ENCODE data around the gene PDXDC1.
"Not testable (repeated sequence)": the region's sequence is repeated elsewhere in the genome, so short reads cannot be mapped to it uniquely, and the experiment has no call there.

PDXDC1 gene

DNA sequence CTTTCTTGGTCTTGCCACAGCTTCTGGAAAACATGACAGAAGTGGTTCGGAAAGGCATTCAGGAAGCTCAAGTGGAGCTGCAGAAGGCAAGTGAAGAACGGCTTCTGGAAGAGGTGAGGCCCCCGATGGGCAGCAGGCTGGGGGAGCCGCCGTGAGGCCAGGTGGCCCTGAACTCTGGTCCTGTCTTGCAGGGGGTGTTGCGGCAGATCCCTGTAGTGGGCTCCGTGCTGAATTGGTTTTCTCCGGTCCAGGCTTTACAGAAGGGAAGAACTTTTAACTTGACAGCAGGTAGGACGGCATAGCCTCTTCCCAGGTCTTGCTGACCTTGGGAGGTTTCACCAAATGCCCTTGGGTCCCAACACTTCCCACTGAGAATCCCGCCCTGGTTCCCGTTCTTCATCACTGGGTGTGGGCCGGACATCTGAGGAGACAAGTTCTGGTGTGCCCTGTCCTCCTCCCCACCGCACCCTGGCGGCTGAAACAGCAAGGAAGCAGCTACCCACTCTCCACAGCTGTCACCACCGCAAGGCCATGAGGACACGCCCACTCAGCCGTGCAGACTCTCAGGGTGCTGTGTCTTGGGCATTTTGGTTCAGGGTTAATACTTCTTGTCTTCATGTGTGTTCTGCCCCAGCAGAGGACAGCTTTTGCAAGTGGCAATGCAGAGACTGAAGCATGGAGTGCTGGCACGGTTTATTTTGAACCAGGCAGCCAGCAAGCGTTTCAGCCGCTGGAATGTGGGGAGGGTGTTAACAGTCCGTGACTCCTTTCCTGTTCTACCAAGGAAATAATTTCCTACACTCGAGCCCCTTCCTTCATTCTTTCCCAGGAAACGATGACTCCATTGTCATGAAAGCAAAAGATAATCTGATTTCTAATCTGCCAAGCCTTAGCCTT lies 59.7 kb downstream of the PDXDC1 start:
- DNase-seq: no peak

DNA sequence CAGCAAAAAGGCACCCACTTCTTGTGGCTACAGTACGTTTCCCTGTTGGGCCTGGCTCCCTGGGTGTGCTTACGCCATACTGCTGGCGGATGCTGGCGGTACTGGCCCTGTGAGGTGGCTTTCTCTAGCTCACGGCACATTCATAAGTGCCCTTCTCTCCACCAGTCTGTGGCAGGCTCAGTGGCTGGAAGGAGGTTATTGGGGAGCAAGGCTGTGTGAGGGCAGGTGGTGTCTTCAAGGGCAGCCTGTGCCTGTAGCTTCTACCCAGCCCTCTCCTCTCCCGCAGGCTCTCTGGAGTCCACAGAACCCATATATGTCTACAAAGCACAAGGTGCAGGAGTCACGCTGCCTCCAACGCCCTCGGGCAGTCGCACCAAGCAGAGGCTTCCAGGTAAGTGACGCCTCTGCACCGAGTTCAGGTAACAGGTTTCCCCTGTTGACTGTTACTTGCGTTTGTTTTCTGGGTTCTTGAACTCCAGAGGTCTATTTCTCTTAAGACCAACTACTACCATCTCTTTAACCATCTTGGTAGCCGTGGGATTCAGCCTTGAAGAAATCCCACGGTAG lies 60.4 kb downstream of the PDXDC1 start:
- DNase-seq: no peak

DNA sequence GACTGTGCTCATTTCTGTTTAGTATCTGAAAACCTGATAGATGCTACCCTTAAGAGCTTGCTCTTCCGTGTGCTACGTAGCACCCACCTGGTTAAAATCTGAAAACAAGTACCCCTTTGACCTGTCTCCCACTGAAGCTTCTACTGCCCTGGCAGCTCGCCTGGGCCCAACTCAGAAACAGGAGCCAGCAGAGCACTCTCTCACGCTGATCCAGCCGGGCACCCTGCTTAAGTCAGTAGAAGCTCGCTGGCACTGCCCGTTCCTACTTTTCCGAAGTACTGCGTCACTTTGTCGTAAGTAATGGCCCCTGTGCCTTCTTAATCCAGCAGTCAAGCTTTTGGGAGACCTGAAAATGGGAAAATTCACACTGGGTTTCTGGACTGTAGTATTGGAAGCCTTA lies 62.2 kb downstream of the PDXDC1 start:
- peak in 11 of 56 donors; percentile 12 to 68 (median 25) for DNase-seq

DNA sequence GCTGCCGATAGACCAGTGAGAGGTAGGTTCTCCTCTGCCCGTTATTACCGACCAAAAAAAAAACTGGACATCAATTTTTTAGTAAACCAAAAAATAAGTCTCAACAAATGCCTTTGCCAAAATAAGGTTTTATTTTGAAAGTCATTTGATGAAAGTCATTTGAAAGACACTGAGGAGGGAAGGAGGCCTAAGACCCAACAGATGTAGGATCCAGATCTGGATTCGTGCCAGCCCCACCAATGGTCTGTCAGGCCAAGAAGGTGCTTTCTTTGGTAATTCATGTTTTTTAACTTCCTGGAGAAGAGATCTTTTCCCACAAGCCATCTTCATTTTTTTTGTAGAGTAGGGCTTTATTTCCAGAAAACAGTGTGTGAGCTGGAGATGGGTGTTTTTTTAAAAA lies 62.9 kb downstream of the PDXDC1 start:
- no peak for DNase-seq

DNA sequence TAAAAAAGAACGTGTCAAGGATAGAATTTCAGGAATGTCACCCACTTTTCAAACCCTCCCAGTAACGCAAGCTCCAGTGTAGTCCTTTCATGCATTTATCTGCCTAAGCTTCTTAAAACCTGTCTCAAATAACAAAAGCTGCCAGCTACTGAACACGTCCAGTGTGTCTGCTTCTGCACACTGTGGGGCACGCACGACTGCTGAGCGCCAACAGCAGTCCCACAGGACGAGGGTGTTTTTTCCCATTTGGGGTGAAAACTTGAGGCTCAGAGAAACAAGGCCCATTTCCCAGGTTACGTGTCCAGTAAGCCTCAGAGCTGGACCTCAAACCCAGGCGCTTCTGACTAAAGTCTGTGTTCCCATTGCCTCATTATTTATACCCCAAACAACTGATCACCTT lies 63.9 kb downstream of the PDXDC1 start:
- no peak for DNase-seq

DNA sequence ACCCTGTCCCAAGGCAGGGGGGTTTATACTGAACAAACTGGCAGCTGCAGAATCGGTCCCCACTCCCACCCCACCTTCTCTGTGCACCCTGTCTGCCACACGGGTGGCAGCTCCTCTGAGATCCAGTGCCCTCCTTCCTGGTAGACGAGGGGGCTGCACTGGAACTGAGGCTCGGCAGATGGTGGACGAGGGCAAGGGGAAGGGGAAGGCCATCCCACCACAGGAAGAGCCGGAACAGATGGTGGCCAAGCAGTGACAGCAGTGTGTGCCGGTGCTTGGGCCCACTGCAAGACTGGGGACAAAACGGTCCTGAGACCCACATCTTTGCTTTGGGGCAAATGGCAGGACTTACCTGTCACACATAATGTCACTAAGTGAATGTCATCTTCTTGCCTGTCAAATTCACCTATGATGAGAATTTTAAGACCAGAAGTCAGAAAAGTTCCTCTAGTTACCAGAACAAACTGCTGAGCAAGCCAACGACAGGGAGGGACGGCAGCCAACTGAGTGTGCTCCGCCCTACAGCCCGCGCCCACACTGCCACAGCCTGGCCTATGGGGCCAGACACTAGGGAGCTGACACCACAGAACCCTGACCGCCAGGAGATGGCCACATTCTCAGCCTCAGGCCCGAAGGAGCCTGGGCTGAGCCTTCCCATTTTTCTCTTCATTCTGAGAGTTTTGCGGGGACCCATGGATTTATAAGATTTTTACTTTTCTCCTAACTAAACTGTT lies 66.6 kb downstream of the PDXDC1 start:
- peak in 35 of 56 donors; percentile 7 to 72 (median 37) for DNase-seq

DNA sequence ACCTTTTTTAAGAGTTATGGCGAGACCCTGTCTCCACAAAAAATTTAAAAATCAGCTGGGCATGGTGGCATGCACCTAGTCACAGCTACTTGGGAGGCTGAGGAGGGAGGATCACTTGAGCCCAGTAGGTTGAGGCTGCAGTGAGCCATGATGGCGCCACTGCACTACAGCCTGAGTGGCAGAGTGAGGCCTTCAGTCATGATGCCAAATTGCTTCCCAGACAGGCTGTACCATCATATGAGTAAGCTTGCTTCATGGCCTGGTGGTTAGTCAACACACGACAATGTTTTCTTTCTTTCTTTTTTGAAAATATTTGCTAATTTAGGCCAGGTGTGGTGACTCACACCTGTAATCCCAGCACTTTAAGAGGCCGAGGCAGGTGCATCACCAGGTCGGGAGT lies 68.5 kb downstream of the PDXDC1 start:
- DNase-seq: no peak

DNA sequence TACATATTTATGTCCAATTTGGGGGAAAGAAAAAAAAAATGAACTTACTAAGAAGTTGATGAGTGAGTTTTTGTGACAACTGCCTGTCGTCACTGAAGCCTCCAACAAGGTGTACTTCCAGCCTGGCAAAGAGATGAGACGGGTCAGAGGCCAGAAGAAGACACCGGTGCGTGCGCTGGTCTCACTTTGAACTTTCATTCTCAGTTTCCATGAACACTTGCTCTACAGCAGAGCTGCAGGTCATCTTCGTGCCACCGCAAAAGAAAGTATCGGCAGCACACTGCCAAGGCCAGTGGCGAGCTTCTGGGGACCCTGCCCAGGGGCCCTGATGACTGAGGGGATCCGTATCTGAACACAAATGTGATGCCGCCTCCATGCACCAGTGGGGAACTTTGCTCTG lies 69.5 kb downstream of the PDXDC1 start:
- DNase-seq: no peak

DNA sequence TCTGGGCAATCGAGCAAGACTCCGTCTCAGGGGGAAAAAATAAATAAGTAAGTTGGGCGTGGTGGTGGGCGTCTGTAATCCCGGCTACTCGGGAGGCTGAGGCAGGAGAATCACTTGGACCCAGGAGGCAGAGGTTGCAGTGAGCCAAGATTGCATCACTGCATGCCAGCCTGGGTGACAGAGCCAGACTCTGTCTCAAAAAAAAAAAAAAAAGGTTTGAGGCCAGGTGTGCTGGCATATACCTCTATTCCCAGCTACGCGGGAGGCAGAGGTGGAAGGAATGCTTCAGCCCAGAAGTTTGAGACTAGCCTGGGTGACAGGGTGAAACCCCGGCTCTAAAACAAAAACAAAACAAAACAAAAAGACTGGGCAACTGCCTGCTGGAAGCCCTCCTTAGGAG lies 70.4 kb downstream of the PDXDC1 start:
- DNase-seq: not testable (repeated sequence)

DNA sequence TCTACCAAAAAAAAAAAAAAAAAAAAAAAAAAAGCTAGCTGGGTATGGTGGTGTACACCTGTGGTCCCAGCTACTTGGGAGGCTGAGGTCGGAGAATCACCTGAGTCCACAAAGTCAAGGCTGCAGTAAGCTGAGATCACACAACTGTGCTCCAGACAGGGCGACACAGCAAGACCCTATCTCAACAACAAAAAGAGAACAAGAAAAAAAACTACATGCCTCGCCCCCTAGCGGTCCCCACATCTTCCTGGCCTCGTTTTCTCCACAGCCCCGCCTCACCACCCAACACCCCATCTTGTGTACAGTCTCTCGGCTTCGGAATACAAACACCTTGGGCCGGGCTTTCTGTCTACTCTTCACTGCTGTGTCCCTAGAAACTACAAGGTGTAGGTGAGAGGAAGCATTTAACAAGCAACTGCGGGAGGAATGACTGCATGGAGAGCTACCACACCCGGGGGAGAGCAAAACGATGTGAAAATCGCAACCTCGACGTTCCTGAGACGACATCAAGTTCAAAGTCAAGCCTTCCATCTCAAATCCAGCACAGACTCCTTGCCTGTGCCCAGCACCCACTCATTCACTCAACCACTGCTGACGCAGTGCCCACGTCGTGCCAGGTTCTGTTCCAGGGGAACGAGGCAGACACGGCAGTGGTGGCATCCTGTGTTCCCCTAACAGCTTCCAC lies 72.0 kb downstream of the PDXDC1 start:
- DNase-seq: no peak

DNA sequence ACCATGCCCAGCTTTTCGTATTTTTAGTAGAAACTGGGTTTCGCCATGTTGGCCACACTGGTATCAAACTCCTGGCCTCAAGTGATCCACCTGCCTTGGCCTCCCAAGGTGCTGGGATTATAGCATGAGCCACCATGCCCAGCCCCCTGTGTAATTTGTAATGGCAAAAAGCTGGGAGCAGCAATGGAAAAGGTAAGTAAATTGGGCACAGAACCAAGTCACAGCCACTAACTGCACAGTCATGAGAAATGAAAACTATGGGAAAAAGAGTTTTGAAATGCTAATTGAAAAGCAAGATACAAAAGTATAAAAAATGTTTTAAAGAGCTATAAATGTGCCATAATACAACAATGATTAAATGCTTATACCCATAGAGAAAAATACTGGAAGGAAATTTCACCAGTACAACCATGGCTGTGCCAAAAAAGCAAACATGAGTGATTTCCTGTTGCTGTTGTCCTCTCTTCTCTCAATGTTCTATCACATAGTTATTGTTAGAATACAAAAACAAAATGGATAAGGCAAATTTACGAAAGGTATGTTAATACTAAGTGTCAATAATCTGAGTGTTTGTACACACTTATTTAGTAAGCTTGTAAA lies 74.9 kb downstream of the PDXDC1 start:
- DNase-seq: no peak

DNA sequence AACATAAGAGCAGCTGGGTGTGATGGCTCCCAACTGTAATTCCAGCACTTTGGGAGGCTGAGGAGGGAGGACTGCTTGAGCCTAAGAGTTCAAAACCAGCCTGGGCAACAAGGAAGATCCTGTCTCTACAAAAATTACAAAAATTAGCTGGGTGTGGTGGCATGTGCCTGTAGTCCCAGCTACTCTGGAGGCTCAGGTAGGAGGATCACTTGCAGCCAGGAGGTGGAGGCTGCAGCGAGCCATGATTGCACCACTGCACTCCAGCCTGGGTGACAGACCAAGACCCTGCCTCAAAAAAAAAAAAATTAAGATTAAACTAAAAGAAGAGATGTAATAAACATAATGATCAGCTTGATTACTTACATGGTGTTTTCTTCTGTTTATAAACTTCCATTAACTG lies 75.6 kb downstream of the PDXDC1 start:
- not testable (repeated sequence) for DNase-seq

DNA sequence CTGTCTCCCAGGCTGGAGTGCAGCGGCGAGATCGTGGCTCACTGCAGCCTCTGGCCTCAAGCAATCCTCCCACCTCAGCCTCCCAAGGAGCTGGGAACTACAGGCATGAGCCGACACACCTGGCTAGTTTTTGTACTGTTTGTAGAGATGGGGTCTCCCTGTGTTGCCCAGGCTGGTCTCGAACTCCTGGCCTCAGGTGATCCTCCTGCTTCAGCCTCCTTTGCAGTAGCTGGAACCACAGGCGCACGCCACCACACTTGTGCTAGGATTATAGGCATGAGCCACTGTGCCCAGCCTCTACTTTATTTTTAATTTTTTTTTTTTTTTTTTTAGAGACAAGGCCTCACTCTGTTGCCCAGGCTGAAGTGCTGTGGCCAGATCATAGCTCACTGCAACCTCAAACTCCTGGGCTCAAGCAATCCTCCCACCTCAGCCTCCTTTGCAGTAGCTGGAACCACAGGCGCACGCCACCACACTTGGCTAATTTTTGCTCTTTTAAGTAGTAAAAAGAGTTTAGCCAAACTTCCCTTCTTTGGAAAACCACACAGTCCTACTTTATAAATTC lies 76.6 kb downstream of the PDXDC1 start:
- DNase-seq: no peak

DNA sequence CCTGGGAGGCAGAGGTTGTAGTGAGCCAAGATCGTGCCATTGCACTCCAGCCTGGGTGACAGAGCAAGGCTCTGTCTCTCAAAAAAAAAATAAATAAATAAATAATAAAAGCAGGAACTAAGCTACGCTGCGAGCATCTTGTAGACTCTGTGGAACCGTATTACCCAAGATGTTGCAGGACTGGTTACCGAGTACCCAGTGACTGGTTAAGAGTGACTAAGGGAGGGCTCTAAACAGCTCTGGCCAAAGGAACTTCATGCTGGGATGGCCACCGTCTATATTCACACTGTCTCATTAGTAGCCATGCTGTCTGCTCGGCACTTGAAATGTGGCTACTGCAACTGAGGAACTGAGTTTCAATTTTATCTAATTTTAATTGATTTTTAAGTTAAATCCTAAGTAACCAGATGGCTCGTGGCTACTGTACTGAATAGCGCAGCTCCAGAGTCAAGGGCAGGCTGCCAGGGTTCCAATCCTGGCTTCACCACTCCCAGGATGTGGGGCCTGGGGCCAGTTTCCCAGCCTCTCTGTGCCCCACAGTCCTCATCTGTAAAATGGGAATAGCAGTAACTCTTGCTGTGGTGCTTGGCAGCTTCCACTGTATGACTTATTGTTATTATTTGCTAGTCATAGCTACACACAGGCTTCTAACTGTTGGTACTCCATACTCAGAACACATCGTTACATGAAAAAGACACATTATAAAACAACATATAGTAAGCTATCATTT lies 78.1 kb downstream of the PDXDC1 start:
- no peak for DNase-seq

DNA sequence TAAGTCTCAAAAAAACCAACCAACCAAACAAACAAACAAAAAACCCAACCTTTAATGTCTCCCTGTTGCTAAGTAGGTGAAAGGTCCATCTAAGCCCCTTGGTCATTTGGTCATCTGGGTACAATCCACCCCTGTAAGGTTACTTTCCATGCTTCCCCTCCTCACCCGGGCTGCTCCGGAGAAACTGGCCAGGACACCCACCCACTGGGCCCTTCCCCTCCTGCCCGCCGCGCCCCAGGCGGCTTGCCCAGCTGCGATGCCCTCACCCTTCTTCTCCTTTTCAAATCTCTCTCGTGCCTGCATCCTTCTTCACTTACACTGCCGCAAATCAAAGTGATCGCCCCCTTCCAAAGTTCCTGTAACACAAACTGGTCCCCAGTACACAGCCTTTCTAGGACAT lies 79.1 kb downstream of the PDXDC1 start:
- DNase-seq: no peak

DNA sequence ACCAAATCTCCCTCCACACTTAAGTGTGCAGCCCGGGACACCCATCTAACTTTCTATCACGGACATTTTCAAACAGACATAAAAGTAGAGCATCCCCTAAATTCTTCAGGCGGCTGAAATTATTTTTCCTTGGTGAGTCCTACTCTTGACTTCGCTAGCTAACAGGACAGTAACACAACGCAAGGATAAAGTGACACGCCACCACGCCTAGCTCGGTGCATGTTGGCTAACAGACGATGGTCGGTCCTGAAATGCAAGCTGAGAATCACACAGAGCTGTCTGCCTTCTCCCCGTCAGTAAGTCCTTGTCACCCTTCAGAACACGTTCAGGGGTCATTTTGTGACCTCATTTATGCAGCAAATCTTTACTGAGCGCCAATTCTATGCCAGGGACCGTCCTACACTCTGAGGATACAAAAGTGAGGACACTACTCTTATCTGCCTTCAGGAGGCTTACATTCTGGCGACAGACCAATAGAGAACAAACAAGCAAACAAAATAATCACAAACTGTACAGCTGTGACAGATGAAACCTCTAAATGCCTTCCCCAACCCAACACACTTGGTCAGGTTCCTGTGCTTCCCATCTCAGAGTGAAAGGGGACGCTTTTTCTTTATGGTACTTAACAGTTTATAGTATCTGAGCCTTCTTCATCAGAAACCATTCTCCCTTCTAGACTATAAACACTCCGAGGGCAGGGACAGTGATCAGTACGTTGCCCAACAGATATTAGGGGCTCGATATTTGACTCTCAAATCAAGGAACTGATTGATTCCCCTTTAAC lies 79.7 kb downstream of the PDXDC1 start:
- no peak for DNase-seq

DNA sequence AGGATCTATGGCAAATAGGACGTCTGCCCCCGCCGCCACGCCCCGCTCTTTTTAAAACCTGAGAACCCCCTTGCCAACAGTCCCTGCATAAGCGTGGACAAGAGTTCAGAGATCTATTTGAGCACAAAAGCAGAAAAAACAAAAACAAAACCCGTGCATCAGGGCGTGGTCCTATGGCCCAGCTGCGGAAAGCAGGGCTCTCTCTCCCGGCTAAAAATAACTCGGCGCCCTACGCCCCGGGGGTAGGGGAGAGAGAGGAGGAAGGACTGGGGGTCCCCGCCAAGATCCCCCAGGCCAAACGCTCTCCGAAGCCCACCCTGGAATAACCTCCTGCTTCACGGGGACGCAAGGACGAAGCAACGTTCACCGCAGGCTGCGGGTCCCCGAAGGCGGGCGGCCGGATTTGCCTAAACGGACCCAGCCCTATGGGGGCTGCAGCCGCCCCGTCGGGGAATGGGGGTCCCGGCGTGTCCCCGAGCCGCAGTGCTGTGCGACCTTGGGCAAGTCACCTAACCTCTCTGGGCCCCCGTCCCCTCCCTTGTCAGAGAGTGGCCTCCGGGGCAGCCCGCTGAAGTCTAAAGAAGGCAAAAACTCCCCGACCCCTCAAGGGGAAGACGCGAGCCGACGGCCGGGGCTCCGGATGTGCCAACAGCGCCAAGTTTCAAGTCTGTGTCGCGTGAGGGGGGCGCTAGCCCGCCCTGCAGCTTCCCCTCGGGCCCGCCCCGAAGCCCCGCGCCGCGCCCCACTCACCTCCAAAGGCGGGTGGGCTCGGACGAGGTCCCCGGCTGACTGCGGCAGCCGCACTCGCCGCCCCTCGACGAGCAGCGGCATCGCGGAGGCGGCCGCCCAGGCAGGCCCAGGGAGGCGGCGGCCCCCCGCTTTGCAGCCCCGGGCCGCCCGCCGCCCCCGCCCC lies 80.6 kb downstream of the PDXDC1 start:
- DNase-seq: peak in 11 of 56 donors; percentile 41 to 79 (median 61)

All from nucleus accumbens (tissue), 56 donors.